ENCODE measurements around the gene PDGFA.

The PDGFA gene

GRCh38 chr7:460374-461116, 59.1 kb downstream of the PDGFA start:
- no peak for DNase-seq (ENCODE audit: low read depth)

DNA sequence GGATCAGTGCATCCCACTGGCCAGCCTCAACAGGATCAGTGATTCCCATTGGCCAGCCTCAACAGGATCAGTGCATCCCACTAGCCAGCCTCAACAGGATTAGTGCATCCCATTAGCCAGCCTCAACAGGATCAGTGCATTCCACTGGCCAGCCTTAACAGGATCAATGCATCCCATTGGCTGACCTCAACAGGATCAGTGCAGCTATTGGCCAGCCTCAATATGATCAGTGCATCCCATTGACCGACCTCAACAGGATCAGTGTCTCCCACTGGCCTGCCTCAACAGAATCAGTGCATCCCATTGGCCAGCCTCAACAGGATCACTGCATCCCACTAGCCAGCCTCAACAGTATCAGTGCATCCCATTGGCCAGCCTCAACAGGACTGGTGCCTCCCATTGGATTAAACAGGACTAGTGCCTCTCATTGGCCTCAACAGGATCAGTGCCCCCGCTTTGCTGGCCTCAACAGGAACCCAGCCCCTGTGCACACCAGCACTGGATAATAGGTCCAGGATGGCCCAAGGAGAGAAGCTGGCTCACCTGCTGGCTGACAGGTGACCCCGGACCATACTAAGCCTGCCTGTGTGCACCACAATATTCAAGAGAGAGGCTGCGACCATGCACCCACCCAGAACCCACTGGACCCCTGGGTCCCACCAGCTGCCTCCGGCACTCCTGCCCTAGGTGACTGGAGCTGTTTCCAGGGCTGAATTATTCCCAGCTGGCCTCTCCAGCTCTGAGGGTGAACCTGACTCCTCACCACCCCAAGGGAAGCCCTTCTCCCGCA, 59.9 kb downstream of the PDGFA start:
- DNase-seq (ENCODE audit: low read depth) = no peak

DNA sequence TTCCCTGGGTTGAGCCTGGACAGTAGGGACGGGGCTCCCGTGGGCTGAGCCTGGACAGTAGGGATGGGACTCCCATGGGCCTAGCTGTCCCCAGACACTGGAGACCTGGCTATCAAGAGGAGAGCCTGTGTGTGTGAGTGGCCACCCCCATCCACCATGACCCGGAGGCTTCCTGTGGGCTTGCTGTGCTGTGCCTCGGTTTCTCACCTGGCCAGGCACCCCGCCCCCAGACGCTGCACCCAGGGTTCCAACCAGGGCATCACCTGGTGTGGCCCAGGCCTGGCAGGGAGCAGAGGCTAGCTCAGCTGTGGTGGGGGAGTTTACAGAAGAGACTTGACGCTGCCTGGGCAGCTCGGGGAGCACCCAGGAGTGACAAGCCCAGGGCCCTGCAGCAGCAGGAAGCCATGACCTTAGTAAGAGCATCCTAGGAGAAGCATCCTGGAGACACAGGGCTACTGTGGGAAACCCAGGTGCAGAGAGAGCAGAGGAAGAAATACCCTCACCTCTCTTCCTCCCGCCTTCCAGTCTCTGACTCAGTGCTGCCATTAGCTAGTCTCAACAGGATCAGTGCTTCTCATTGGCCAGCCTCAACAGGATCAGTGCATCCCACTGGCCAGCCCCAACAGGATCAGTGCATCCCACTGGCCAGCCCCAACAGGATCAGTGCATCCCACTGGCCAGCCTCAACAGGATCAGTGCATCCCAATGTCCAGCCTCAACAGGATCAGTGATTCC, 61.0 kb downstream of the PDGFA start:
- no peak for DNase-seq (ENCODE audit: low read depth)

- DNase-seq (ENCODE audit: low read depth) = no peak
These were observed 61.7 kb downstream of the PDGFA start for GRCh38 chr7:457814-458510.

DNA sequence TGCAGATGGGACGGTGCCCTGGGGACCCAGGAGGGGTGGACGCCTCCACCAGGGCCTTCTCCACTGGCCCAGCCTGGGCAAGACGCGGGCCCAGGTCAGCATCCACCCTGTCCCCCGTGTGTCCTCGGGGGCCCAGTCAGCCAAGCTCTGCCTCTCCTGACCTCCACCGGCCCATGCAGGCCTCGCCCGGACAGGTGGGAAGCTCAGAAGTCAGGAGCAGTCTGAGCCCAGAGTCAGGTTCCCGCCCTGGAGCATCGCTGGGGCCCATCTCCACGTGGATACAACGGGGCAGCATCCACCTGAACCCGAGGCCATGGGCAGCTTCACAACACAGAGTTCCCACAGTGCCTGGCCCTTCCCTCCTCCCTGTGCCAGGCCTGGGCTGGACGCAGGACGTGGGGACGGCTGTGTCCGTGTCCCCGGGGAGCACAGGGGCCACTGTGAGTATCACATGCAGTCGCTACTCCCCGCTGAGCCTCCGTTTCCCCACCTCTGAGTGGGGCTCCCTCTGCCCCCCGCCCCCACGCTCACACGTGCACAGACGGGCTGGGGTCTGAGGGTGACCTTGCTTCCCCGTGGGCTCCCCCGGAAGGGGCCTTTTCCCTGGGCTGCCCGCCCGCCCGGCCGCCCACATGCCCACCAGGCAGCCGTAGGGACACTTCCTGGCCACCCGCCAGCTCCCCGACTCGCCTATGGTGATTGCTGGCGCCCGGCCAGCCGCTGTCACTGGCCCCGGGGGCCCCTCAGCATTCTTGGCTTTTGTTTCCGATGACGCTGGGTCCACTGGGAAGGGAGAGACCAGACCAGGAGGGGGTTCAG, 64.3 kb downstream of the PDGFA start:
- no peak for DNase-seq (ENCODE audit: low read depth)

GRCh38 chr7:454356-455109, 65.1 kb downstream of the PDGFA start:
- DNase-seq (ENCODE audit: low read depth) = no peak

DNA sequence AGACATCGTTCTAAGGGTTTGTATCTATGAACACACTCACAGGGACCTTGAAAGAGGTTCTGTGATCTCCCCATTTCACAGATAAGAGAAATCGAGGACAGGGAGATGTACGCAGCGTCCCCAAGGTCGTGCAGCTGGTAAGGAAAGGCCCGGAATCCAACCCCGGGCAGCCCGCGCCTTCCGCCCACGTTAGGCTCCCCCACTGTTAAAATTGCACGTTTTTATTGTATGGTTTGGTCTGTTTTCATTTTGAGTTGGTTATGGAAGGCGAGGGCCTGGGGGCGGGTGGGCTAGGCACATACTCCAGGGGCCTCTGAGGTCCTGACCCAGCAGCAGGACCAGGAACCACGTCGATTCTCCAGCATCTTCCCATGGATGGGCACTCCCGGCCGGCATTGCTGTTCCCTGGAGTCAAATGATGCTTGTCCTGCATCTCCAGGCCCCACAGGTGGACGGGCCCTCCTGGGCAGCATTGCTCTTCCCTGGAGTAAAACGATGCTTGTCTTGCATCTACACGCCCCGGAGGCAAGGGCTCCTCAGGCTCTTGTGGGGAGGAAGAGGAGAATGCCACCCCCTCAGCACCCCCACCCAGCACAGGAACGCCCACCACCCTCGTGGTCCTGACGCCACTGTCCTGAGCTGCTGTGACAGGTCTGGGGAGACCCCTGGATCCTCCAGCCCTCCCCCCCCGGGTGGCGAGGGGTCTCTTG, 65.9 kb downstream of the PDGFA start:
- no peak for DNase-seq (ENCODE audit: low read depth)

DNA sequence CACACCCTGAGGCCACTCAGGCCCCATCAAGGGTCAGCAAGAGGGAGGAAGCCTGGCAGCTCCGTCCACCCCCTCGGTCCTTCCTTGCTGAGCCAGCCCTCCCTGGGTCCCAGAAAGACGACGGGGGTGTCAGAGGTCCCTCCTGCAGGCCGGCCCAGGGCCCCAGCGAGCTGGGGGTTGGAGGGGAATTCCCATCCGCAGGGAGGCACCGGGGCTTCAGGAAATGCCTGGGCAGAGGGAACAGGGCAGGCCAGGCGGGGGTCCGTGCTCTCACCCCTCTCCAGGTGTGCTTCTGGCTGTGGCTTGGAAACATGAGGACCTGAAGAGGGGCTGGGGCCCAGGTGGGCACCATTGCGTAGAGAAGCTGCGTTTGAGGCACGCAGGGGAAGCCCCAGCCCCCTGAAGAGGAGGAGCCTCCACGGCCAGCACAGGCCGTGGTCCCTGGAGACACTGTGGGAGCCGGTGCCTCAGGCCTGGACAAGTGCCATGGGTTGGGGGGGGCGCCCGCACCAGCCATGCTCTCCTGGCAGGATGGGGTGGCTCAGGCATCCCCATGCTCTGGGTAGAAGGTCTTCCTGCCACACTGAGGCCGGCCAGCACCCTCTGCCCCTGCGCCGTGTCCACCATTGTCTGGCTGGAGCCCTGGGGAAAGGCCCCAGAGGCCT, 66.7 kb downstream of the PDGFA start:
- no peak for DNase-seq (ENCODE audit: low read depth)

DNA sequence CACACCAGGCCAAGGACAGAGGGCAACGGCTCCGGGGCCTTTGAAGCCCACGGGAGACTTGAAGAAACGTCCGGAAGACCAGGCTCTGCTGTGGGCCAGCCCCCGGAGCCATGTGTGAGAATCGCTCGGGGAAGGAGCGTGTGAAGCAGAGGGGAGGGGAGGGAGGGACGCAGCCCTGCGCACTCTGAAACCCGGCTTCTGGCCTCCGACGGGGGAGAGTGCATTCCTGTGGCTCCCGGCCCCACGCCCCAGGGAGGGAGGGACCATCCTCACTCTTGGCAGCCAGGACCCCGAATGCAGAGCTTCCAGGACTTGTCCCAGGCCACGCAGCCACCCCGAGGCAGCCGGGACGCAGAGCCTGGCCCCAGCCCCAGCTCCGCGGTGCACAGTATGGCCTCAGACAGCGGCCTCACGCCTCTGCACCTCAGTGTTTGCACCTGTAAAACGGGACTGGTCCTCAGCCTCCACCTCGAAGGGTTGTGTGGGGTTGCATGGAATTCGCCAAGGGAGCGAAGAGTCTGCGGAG, 67.4 kb downstream of the PDGFA start:
- DNase-seq (ENCODE audit: low read depth) = no peak

GRCh38 chr7:451255-452225, 68.1 kb downstream of the PDGFA start:
- no peak for DNase-seq (ENCODE audit: low read depth)

DNA sequence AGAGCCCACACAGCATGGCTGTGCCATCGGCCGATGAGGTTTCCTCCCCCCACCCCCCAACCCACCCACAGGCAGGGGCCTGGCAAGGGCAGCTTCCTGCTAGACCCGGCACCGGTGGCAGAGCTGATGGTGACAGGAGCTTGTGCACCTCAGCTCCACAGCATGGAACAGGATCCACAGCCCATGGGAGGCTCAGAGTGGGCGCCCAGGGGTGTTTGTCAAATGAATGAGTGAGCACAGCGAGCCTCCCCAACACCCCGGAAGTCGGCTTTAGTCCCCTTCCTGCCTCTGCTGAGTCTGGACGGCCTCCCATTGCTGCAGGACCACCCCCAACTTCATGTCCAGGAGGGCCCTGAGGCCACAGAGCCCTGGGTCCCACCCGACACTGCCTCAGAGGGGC, 68.9 kb downstream of the PDGFA start:
- no peak for DNase-seq (ENCODE audit: low read depth)

GRCh38 chr7:450036-450435, 69.6 kb downstream of the PDGFA start:
- no peak for DNase-seq (ENCODE audit: low read depth)

DNA sequence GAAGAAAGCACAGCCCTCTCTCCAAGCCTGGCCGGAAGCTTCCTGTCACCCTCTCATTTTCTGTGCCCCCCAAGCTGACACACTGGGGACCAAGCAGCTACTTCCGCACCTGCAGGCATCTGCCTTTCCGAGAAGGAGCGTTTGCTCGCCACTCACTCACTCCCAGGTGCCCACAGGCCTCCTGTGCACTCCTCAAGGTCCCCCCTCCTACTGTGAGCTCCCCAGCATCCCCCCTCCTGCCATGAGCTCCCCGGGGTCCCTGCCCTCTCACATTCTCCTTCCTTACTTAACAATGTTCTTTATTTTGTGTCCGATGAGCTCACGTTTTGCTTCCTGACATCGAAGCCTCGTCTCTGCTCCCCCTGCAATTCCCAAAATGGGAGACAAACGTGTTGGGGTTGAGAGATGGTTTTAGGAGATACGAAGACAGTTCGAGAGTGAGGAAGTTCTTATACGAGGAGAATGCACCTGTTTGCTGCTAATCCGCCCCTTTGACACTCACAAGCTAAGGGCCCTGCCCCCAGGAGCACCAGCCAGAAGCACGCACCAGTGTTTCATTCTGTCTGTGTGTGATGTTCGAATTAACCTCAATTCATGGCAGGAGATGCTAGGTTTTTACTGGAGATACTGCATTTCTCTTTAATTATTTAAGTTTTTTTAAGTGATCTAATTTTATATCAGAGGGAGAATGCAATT, 70.2 kb downstream of the PDGFA start:
- DNase-seq (ENCODE audit: low read depth) = no peak

- no peak for DNase-seq (ENCODE audit: low read depth)
These were observed 72.1 kb downstream of the PDGFA start for GRCh38 chr7:447523-447922.
